Fibroblast of the aortic adventitia (primary cell): ENCODE data around the gene ERLIN1. TPM values are rescaled to one million over a fixed set of nuclear protein-coding genes. Genes with fewer than 3 reads are reported as not detected.
"Not testable (repeated sequence)": the region's sequence is repeated elsewhere in the genome, so short reads cannot be mapped to it uniquely, and the experiment has no call there.

Experiments used
- DNase-seq: peaks from one replicate; pipeline ENCODE4 v3.0.0-alpha.2; 2010; ENCODE audit warnings: low read depth
- H3K4me3 ChIP-seq: 2 replicates; pipeline ENCODE4 v1.5.1; 2011; ENCODE audit warnings: low read depth, mild to moderate bottlenecking, control low read depth, low read length, moderate library complexity
- total RNA-seq: library from RNA; depleted of rRNA; stranded (reverse); fragments of >200 nt; gene quantifications from 2 replicates; pipeline ENCODE4 v1.2.3, GENCODE V29; 2012; ENCODE audit warnings: low replicate concordance
- TF ChIP-seq, protein P1 (sequence below): IDR thresholded peaks from 2 replicates; pipeline ENCODE4 v1.5.1; 2011; ENCODE audit warnings: mild to moderate bottlenecking, low read length, control low read depth, inconsistent platforms; ENCODE audit not compliant: insufficient read depth

Gene ERLIN1
- total RNA-seq, 1 donor: 53.6 TPM

DNA sequence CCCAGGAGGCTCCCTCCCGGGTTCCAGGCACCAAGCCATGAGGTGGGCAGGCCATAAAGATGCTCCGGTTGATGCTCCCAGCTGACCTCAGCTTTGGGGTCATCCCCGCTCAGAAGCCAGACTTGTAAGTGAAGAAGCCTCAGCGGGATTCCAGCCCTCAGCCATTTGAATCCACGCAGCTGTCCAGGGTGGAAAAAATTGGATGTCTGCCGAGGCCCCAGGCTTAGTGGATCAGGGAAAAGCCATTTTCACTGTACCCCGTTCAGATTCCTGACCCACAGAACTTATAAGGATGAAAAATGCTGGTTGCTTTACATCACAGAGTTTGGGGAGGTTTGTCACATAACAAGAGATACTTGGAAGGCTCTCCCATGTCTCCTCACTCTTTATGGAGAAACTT lies 55.0 kb downstream of the ERLIN1 start:
- no peak for DNase-seq
- no peak overlapping the region for H3K4me3 ChIP-seq
- TF ChIP-seq, protein P1, sequence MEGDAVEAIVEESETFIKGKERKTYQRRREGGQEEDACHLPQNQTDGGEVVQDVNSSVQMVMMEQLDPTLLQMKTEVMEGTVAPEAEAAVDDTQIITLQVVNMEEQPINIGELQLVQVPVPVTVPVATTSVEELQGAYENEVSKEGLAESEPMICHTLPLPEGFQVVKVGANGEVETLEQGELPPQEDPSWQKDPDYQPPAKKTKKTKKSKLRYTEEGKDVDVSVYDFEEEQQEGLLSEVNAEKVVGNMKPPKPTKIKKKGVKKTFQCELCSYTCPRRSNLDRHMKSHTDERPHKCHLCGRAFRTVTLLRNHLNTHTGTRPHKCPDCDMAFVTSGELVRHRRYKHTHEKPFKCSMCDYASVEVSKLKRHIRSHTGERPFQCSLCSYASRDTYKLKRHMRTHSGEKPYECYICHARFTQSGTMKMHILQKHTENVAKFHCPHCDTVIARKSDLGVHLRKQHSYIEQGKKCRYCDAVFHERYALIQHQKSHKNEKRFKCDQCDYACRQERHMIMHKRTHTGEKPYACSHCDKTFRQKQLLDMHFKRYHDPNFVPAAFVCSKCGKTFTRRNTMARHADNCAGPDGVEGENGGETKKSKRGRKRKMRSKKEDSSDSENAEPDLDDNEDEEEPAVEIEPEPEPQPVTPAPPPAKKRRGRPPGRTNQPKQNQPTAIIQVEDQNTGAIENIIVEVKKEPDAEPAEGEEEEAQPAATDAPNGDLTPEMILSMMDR: no peak

DNA sequence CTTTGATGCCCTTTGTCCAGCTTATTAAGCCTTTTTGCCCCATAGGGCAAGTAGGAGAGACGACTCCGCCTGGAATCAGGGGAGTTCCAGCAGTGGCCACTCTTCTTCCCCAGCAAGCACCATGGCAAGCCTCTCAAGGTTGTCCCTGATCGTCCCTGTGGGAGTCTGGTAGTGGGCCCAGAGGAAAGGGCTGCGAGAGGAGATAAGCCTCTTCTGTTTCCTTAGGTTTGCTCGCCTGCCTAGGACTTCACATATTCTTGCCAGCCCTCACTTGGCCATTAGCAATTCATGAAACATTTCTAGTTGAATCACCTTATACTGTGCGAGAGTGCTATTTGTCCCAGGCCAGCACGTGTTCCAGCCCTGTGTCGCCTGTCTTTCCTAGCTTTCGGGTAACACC lies 56.4 kb downstream of the ERLIN1 start:
- no peak for DNase-seq
- no peak overlapping the region for H3K4me3 ChIP-seq
- TF ChIP-seq, protein P1: no peak

DNA sequence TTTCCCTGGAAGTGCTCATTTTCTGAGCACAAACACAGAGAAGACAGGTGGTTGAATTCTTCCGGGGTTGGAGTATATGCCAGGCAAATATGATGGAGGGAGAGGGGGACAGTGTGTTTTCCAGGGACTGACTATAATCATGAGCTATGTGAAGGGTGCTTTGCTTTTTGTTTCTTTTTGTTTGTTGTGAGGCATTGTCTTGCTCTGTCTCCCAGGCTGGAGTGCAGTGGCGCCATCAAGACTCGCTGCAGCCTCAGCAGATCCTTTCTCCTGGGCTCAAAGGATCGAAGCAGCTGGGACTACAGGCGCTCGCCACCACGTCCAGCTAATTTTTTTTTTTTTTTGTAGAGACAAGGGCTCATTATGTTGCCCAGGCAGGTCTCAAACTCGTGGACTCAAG lies 56.9 kb downstream of the ERLIN1 start:
- TF ChIP-seq, protein P1: no peak
- DNase-seq: no peak
- H3K4me3 ChIP-seq: no peak overlapping the region

DNA sequence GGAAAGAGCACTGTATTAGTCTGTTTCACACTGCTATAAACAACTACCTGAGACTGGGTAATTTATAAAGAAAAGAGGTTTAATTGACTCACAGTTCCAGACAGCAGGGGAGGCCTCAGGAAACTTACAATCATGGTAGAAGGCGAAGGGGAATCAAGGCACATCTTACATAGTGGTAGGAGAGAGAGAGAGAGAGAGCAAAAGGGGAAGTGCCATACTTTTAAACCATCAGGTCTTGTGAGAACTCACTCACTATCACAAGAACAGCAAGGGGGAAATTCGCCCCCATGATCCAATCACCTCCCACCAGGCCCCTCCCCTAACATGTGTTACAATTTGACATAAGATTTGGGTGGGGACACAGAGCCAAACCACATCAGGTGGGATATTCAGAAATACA lies 60.5 kb downstream of the ERLIN1 start:
- H3K4me3 ChIP-seq, DNase-seq: not testable (repeated sequence)

DNA sequence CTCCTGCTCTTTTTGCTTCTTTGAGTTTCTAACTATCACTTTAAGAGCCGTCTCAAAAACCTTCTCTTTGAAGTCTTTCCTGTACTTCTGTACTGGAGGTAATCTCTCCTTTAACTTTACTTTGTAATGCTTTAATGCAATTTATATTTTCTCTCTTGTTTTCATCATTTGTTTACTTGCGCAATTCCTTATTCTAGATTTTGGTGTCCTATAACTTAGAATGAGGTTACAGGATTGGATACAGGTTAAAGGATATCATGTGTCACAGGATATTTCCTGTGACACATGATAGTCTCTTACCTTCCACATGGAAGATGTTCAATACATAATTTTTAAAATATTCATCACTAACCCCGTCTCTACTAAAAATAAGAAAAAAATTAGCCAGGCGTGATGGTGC lies 61.7 kb downstream of the ERLIN1 start:
- DNase-seq: no peak
- no peak overlapping the region for H3K4me3 ChIP-seq
- TF ChIP-seq, protein P1: no peak

DNA sequence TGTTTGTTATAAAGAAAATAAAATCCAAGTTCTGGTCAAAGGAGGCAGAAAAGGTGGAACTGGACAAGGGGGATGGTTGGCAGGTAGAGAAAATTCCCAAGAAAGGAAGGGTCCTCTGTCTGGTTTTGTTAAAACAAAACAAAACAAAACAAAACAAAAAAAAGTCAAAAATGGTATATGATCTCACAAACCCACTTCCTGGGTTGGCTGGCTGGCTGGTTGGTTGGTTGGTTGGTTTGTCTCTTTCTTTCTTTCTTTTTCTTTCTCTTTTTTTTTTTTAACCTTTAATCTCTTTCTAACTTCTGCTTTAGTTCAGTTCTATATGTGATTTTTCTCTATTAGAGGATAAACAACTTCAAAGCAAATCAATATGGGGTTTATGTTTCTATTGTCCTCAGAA lies 63.0 kb downstream of the ERLIN1 start:
- no peak for DNase-seq
- TF ChIP-seq, protein P1: no peak
- no peak overlapping the region for H3K4me3 ChIP-seq

DNA sequence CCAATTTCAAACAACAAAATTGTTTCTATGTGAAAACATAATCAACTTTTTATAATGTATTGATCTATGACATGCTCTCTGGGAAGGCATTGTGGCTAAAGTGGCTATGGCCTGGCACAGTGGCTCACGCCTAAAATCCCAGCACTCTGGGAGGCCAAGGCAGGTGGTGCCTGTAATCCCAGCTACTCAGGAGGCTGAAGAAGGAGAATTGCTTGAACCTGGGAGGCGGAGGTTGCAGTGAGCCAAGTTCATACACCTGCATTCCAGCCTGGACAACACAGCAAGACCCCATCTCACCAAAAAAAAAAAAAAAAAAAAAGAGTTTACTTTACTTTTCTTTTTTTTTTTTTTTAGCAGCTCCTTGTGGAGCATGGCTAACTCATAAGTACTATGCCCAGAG lies 65.3 kb downstream of the ERLIN1 start:
- DNase-seq: no peak
- H3K4me3 ChIP-seq: no peak overlapping the region
- TF ChIP-seq, protein P1: no peak
